HEK293 (cell line): ENCODE data around the gene VAV2.

Experiments used
- CTCF ChIA-PET: fragments of 350-600 bp; formaldehyde crosslinking; extraction: SDS; loops from one replicate; lab custom pipeline; 2021; ENCODE audit warnings: antibody characterized with exemption; lab: Yijun Ruan, JAX
- POLR2A ChIA-PET: fragments of 300-600 bp; formaldehyde crosslinking; extraction: SDS; loops from one replicate; lab custom pipeline; 2020; ENCODE audit warnings: antibody characterized with exemption, inconsistent platforms; lab: Yijun Ruan, JAX
- H3K27ac ChIP-seq: fragments of 200-500 bp; sonication (Bioruptor generic); 2 replicates; pipeline ENCODE4 v1.5.1; 2014; ENCODE audit warnings: low read depth, low read length, control low read depth, inconsistent platforms; ENCODE audit errors: extremely low read depth
- H3K36me3 ChIP-seq, 2 experiments: fragments of 200-500 bp in 1 of 2; sonication (Bioruptor generic) in 1 of 2; 1 replicate in 1 of 2; 2 replicates in 1 of 2; pipeline ENCODE4 v1.5.1; 2014 to 2017; ENCODE audit warnings: inconsistent platforms in 2 of 2, low read length in 2 of 2; ENCODE audit not compliant: control insufficient read depth in 2 of 2, insufficient read depth in 1 of 2
- H3K4me1 ChIP-seq: fragments of 200-500 bp; sonication (Bioruptor generic); 2 replicates; pipeline ENCODE4 v1.5.1; 2014; ENCODE audit warnings: mild to moderate bottlenecking, low read length, inconsistent platforms; ENCODE audit not compliant: control insufficient read depth, insufficient read depth
- H3K4me3 ChIP-seq: 2 replicates; pipeline ENCODE4 v1.5.1; 2011; ENCODE audit warnings: low read depth, mild to moderate bottlenecking, control low read depth, low read length, moderate library complexity
- H3K9me3 ChIP-seq: fragments of 200-500 bp; sonication (Bioruptor generic); 2 replicates; pipeline ENCODE4 v1.5.1; 2014; ENCODE audit warnings: low read depth, low read length, inconsistent platforms; ENCODE audit not compliant: control insufficient read depth, insufficient read depth
- BCL11B ChIP-seq: fragments of 450-650 bp; formaldehyde crosslinking; IDR thresholded peaks from 2 replicates; pipeline ENCODE4 v1.5.1; 2016; ENCODE audit warnings: low read depth, missing biosample characterization, missing genetic modification characterization
- HIC1 ChIP-seq: fragments of 450-650 bp; formaldehyde crosslinking; IDR thresholded peaks from 2 replicates; pipeline ENCODE4 v1.5.1; 2016; ENCODE audit warnings: missing biosample characterization, missing genetic modification characterization
- OVOL3 ChIP-seq: fragments of 450-650 bp; formaldehyde crosslinking; IDR thresholded peaks from 2 replicates; pipeline ENCODE4 v1.5.1; 2016; ENCODE audit warnings: missing biosample characterization, missing genetic modification characterization
- YY2 ChIP-seq: fragments of 450-650 bp; formaldehyde crosslinking; IDR thresholded peaks from 2 replicates; pipeline ENCODE4 v1.5.1; 2016; ENCODE audit warnings: missing biosample characterization, missing genetic modification characterization
- ZFP37 ChIP-seq: fragments of 450-650 bp; formaldehyde crosslinking; IDR thresholded peaks from 2 replicates; pipeline ENCODE4 v1.5.1; 2016; ENCODE audit warnings: missing biosample characterization, missing genetic modification characterization
- ZFP69B ChIP-seq: fragments of 450-650 bp; formaldehyde crosslinking; IDR thresholded peaks from 2 replicates; pipeline ENCODE4 v1.5.1; 2016; ENCODE audit warnings: missing biosample characterization, missing genetic modification characterization
- ZNF10 ChIP-seq: fragments of 450-650 bp; formaldehyde crosslinking; IDR thresholded peaks from 2 replicates; pipeline ENCODE4 v1.5.1; 2017; ENCODE audit warnings: missing biosample characterization, missing genetic modification characterization
- ZNF138 ChIP-seq: fragments of 450-650 bp; formaldehyde crosslinking; IDR thresholded peaks from 2 replicates; pipeline ENCODE4 v1.5.1; 2016; ENCODE audit warnings: missing biosample characterization, missing genetic modification characterization, borderline replicate concordance
- ZNF146 ChIP-seq: fragments of 450-650 bp; formaldehyde crosslinking; IDR thresholded peaks from 2 replicates; pipeline ENCODE4 v1.5.1; 2016; ENCODE audit warnings: missing biosample characterization, missing genetic modification characterization
- ZNF274 ChIP-seq, 2 experiments: fragments of 200-500 bp in 1 of 2; fragments of 450-650 bp in 1 of 2; sonication (Bioruptor generic) in 1 of 2; formaldehyde crosslinking in 1 of 2; IDR thresholded peaks; 2 replicates each; pipeline versions ENCODE4 v1.5.1 to v1.6.1; 2014 to 2016; ENCODE audit warnings: borderline replicate concordance in 1 of 2, inconsistent platforms in 1 of 2, low read length in 1 of 2, missing biosample characterization in 1 of 2, missing genetic modification characterization in 1 of 2
- ZNF311 ChIP-seq: fragments of 450-650 bp; formaldehyde crosslinking; IDR thresholded peaks from 2 replicates; pipeline ENCODE4 v1.5.1; 2017; ENCODE audit warnings: missing biosample characterization, missing genetic modification characterization, borderline replicate concordance
- ZNF335 ChIP-seq: fragments of 450-650 bp; formaldehyde crosslinking; conservative IDR thresholded peaks from 2 replicates; pipeline ENCODE4 v1.5.1; 2016; ENCODE audit warnings: missing biosample characterization, missing genetic modification characterization
- ZNF341 ChIP-seq: fragments of 450-650 bp; formaldehyde crosslinking; IDR thresholded peaks from 2 replicates; pipeline ENCODE4; 2016; ENCODE audit warnings: low read depth, missing biosample characterization, missing genetic modification characterization
- ZNF362 ChIP-seq: fragments of 450-650 bp; formaldehyde crosslinking; IDR thresholded peaks from 2 replicates; pipeline ENCODE4 v1.5.1; 2016; ENCODE audit warnings: missing biosample characterization, missing genetic modification characterization
- ZNF426 ChIP-seq: fragments of 450-650 bp; formaldehyde crosslinking; IDR thresholded peaks from 2 replicates; pipeline ENCODE4 v1.5.1; 2017; ENCODE audit warnings: missing biosample characterization, missing genetic modification characterization, mild to moderate bottlenecking, inconsistent platforms, moderate library complexity
- ZNF560 ChIP-seq: fragments of 450-650 bp; formaldehyde crosslinking; IDR thresholded peaks from 2 replicates; pipeline ENCODE4 v1.5.1; 2017; ENCODE audit warnings: missing biosample characterization, missing genetic modification characterization, borderline replicate concordance
- ZNF654 ChIP-seq: fragments of 450-650 bp; formaldehyde crosslinking; IDR thresholded peaks from 2 replicates; pipeline ENCODE4 v1.5.1; 2016; ENCODE audit warnings: low read depth, missing biosample characterization, missing genetic modification characterization
- ZNF660 ChIP-seq: fragments of 450-650 bp; IDR thresholded peaks from 2 replicates; pipeline ENCODE4 v1.5.1; 2018; ENCODE audit warnings: missing biosample characterization, mild to moderate bottlenecking, missing genetic modification characterization
- ZNF76 ChIP-seq: fragments of 450-650 bp; formaldehyde crosslinking; IDR thresholded peaks from 2 replicates; pipeline ENCODE4; 2016; ENCODE audit warnings: low read depth, missing biosample characterization, missing genetic modification characterization, borderline replicate concordance
- ZNF777 ChIP-seq: fragments of 450-650 bp; formaldehyde crosslinking; IDR thresholded peaks from 2 replicates; pipeline ENCODE4 v1.5.1; 2017; ENCODE audit warnings: missing biosample characterization, missing genetic modification characterization, borderline replicate concordance
- ZNF830 ChIP-seq: fragments of 450-650 bp; IDR thresholded peaks from 2 replicates; pipeline ENCODE4 v1.5.0; 2018; ENCODE audit warnings: missing biosample characterization, missing genetic modification characterization, low read depth, mild to moderate bottlenecking, moderate library complexity
- ZNF843 ChIP-seq: fragments of 450-650 bp; formaldehyde crosslinking; IDR thresholded peaks from 2 replicates; pipeline ENCODE4 v1.5.1; 2016; ENCODE audit warnings: missing biosample characterization, missing genetic modification characterization
- ZSCAN30 ChIP-seq: fragments of 450-650 bp; IDR thresholded peaks from 2 replicates; pipeline ENCODE4 v1.5.1; 2018; ENCODE audit warnings: missing biosample characterization, mild to moderate bottlenecking, missing genetic modification characterization, moderate library complexity
- TF ChIP-seq, protein P1 (sequence below): fragments of 450-650 bp; formaldehyde crosslinking; IDR thresholded peaks from 2 replicates; pipeline ENCODE4 v1.5.1; 2016; ENCODE audit warnings: missing biosample characterization, missing genetic modification characterization

The VAV2 gene

DNA sequence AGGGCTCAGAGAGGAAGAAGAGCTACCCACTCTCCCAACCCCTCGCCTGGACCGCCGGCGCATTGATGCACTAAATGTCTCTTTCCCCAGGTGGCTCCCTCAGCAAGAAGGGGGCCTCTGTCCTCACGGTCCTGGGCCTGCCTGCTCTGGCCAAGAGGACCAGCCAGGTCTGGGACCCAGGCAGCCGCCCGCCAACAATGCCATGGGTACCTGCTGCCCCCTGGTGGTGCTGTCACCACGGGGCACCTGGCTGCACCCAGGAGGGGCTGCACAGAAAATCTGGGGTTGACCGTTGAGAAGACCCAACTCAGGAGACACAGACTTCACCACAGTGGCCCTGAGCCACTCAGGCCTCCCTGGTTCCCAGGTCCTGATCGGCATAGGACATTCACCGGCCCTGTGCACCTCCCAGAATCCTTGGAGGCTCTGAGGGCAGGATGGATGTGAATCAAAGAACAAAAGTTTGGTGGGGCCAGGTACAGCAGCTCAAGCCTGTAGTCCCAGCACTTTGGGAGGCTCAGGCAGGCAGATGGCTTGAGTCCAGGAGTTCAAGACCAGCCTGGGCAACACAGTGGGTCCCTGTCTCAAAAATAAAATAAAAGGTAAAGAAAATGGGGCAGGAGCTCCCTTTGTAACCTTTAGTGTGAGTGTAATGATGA is 2.4 kb upstream of the VAV2 start (continued):
- 0 out of 2 replicates have a peak, but pooled peaks have one; percentile 73 for TF ChIP-seq ZSCAN30 (tag by site-specific recombination)
- TF ChIP-seq ZNF362: no peak
- TF ChIP-seq HIC1 (tag by site-specific recombination): no peak
- TF ChIP-seq ZNF830 (tag by site-specific recombination): no peak
- no peak for TF ChIP-seq YY2
- TF ChIP-seq ZNF335 (tag by site-specific recombination): 0 out of 2 replicates have a peak, but pooled peaks have one; percentile 38
- peak; percentile 30; the same call in 1 of the 2 replicates for TF ChIP-seq BCL11B (tag by site-specific recombination)
- no peak for TF ChIP-seq ZNF10 (tag by site-specific recombination)
- TF ChIP-seq ZNF660: 0 out of 2 replicates have a peak, but pooled peaks have one; percentile 42
- TF ChIP-seq ZFP69B: peak; percentile 50; the same call in 1 of the 2 replicates

DNA sequence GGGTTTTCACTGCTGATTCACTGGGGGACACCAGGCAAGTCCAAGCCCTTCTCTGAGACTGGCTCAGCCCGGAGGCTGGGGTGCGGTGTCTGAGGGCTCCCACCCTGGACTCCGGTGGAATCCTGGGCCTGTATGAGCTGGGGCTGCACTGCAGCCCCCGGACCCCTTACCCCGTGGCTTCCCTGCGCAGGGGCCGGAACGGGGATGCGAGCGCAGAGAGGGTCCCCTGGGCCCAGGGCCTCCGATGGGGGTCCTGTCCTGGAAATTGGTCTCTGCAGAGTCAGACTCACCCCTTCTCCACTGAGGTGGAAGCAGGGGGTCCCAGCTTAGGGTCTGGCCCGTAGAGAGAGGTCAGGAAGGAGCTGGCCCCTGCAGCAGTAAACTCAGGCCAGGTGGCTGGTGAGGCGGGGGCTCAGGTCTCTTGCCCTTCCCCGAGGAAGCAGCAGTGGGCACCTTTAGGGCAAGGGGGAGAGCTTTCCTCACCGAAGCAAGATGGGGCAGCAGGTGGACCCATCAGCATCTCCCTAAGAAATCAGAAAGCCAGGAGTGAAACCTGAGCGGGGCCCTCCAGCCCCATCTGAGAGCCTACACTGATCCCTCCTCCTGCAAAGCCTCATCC is 1.6 kb upstream of the VAV2 start:
- no peaks in the 10 kb centered on the region for H3K9me3 ChIP-seq
- H3K36me3 ChIP-seq: no peaks in the 10 kb centered on the region
- CTCF ChIA-PET: interaction anchor here (0.5 to 5.4 kb wide), 54 partner anchors 9 to 949 kb away, joined by 3 to 200 read pairs (median 4); partner anchors contain the start of genes BRD3OS and SARDH
- peaks cover 8% of the 10 kb centered on the region; the same call in 1 of the 2 replicates for H3K4me1 ChIP-seq
- TF ChIP-seq ZFP69B (no peak), ZNF560 (tag by site-specific recombination) (no peak), ZNF654 (no peak), ZNF138 (no peak), ZNF311 (no peak)
- H3K27ac ChIP-seq: no peak overlapping the region
- POLR2A ChIA-PET: interaction anchor here (0.6 to 1.9 kb wide), 6 partner anchors 95 to 211 kb away, joined by 3 to 14 read pairs (median 4); no protein-coding TSS in a partner anchor
- H3K4me3 ChIP-seq: no peak overlapping the region

GRCh38 chr9:133992780-133993634 is 883 bp upstream of the VAV2 start:
- POLR2A ChIA-PET: interaction anchor here (0.6 to 1.9 kb wide), 7 partner anchors 52 to 211 kb away, joined by 3 to 14 read pairs (median 3); no protein-coding TSS in a partner anchor
- Histone ChIP-seq H3K4me1 (peaks cover 8% of the 10 kb centered on the region; the same call in 1 of the 2 replicates), H3K36me3 (no peaks in the 10 kb centered on the region), H3K9me3 (no peaks in the 10 kb centered on the region), H3K4me3 (peak overlapping the region; percentile 74), H3K27ac (peak overlapping the region; percentile 71; the same call in 1 of the 2 replicates)
- CTCF ChIA-PET: interaction anchor here (0.6 to 5.4 kb wide), 38 partner anchors 8 to 819 kb away, joined by 3 to 200 read pairs (median 4); partner anchors contain the start of genes BRD3OS and SARDH
- no peak for TF ChIP-seq ZNF274 (IDR thresholded peaks at IDR 0.05; ENCODE audit: low read length)
- TF ChIP-seq ZNF274 (tag by site-specific recombination; IDR thresholded peaks at IDR 0.05; ENCODE audit: borderline replicate concordance): no peak
- no peak for TF ChIP-seq ZNF341
- peak; percentile 50; the same call in 1 of the 2 replicates for TF ChIP-seq ZNF76 (tag by site-specific recombination)
- TF ChIP-seq ZNF426 (tag by site-specific recombination): no peak
- TF ChIP-seq, protein P1, sequence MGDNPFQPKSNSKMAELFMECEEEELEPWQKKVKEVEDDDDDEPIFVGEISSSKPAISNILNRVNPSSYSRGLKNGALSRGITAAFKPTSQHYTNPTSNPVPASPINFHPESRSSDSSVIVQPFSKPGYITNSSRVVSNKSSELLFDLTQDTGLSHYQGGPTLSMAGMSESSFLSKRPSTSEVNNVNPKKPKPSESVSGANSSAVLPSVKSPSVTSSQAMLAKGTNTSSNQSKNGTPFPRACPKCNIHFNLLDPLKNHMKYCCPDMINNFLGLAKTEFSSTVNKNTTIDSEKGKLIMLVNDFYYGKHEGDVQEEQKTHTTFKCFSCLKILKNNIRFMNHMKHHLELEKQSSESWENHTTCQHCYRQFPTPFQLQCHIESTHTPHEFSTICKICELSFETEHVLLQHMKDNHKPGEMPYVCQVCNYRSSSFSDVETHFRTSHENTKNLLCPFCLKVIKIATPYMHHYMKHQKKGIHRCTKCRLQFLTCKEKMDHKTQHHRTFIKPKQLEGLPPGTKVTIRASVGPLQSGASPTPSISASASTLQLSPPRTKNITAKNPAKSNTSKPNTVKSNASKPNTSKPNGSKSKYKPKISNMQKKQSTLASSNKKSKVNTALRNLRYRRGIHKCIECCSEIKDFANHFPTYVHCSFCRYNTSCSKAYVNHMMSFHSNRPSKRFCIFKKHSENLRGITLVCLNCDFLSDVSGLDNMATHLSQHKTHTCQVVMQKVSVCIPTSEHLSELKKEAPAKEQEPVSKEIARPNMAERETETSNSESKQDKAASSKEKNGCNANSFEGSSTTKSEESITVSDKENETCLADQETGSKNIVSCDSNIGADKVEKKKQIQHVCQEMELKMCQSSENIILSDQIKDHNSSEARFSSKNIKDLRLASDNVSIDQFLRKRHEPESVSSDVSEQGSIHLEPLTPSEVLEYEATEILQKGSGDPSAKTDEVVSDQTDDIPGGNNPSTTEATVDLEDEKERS (tag by site-specific recombination): no peak
- peak; percentile 65; the same call in 1 of the 2 replicates for TF ChIP-seq ZFP37 (tag by site-specific recombination)
- peak; percentile 51; the same call in 1 of the 2 replicates for TF ChIP-seq ZSCAN30 (tag by site-specific recombination)
- no peak for TF ChIP-seq ZNF843 (tag by site-specific recombination)
- TF ChIP-seq ZNF777 (tag by site-specific recombination): peak; percentile 32; the same call in 1 of the 2 replicates
- no peak for TF ChIP-seq ZNF146 (tag by site-specific recombination)
- no peak for TF ChIP-seq OVOL3 (tag by site-specific recombination)
